Upper lobe of right lung (tissue), 1 donor: ENCODE data around the gene OR10A2. TPM values are rescaled to one million over a fixed set of nuclear protein-coding genes. Genes with fewer than 3 reads are reported as not detected.
"Not testable (repeated sequence)": the region's sequence is repeated elsewhere in the genome, so short reads cannot be mapped to it uniquely, and the experiment has no call there.

Experiments
- ATAC-seq: fragments of 200-7000 bp; cut with Tn5 transposase; one replicate; pipeline ENCODE4 v1.9.1; 2020; ENCODE audit warnings: mild to moderate bottlenecking, moderate library complexity
- DNase-seq: peaks from one replicate; pipeline ENCODE4 v3.0.0-alpha.2; 2020
- H3K27ac ChIP-seq: fragments of 200-600 bp; one replicate; pipeline ENCODE4 v1.8.0; 2022
- H3K27me3 ChIP-seq: fragments of 200-600 bp; one replicate; pipeline ENCODE4 v1.8.0; 2022; ENCODE audit warnings: mild to moderate bottlenecking
- H3K36me3 ChIP-seq: fragments of 200-600 bp; one replicate; pipeline ENCODE4 v1.8.0; 2022
- H3K4me1 ChIP-seq: fragments of 200-600 bp; one replicate; pipeline ENCODE4 v1.8.0; 2022
- H3K4me3 ChIP-seq: fragments of 200-600 bp; one replicate; pipeline ENCODE4 v1.8.0; 2022; ENCODE audit warnings: mild to moderate bottlenecking
- H3K9me3 ChIP-seq: fragments of 200-600 bp; one replicate; pipeline ENCODE4 v1.8.0; 2022
- CTCF ChIP-seq: fragments of 200-600 bp; IDR thresholded peaks from one replicate; pipeline ENCODE4 v1.8.0; 2022; ENCODE audit warnings: antibody characterized with exemption
- intact Hi-C: fragments of 100-400 bp; cut with DNase I; formaldehyde crosslinking; loops from one replicate; pipeline ENCODE4 v1.11.0; 2022
- total RNA-seq: library from RNA; stranded (reverse); fragmentation: NEBNext Ultra II Directional; extraction: Animal tissue kit (Norgen Biotek cat#: 25700); gene quantifications from one replicate; pipeline ENCODE4 v1.2.1, GENCODE V29; 2021
- donor health status: DM: no; HTN: yes; CAD: no; lungs with severe emphysema.

Gene OR10A2
- total RNA-seq, 1 donor from 2014 or later, result not detected

- TF ChIP-seq CTCF, result no peak
- H3K4me1 ChIP-seq, result no peaks in the 10 kb centered on the region
- no peak overlapping the region for H3K4me3 ChIP-seq
- no peak for DNase-seq
- no peaks in the 10 kb centered on the region for H3K9me3 ChIP-seq
- H3K27ac ChIP-seq, result no peak overlapping the region
- H3K27me3 ChIP-seq, result no peaks in the 10 kb centered on the region
- no peak for ATAC-seq
- H3K36me3 ChIP-seq, result no peaks in the 10 kb centered on the region
- intact Hi-C loops, result no loop called here
These were observed 1.6 kb downstream of the OR10A2 start for GRCh38 chr11:6864438-6864837.

- intact Hi-C loops, result no loop called here
- ATAC-seq (no peak), DNase-seq (no peak)
- no peaks in the 10 kb centered on the region for H3K27me3 ChIP-seq
- no peaks in the 10 kb centered on the region for H3K9me3 ChIP-seq
- H3K4me3 ChIP-seq, result no peak overlapping the region
- no peaks in the 10 kb centered on the region for H3K36me3 ChIP-seq
- H3K27ac ChIP-seq, result no peak overlapping the region
- no peak for TF ChIP-seq CTCF
- H3K4me1 ChIP-seq, result no peaks in the 10 kb centered on the region
These were observed 8.4 kb downstream of the OR10A2 start for GRCh38 chr11:6871278-6871677.

DNA sequence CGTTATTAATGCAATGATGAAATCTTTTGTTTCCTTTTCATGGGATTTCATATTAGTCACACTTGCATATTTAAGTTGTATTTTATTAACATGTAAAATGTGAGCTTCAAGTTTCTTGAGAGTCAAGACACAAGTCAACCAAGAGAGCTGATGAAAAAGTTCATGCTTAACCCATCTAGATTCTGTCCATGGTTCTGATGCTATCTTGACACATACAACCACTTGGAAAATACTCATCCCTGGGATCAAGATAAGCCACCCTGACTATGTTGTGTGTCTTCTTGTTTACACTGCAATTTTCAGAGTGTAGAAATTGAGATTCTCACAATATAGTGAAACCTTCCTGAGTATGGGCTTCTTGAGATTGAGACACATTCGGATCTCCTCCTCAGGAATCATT lies 12.9 kb downstream of the OR10A2 start:
- no peaks in the 10 kb centered on the region for H3K27me3 ChIP-seq
- no peaks in the 10 kb centered on the region for H3K4me1 ChIP-seq
- DNase-seq, result no peak
- H3K9me3 ChIP-seq, result no peaks in the 10 kb centered on the region
- H3K27ac ChIP-seq, result no peak overlapping the region
- H3K36me3 ChIP-seq, result no peaks in the 10 kb centered on the region
- no peak for ATAC-seq
- no peak for TF ChIP-seq CTCF
- intact Hi-C loops, result no loop called here
- H3K4me3 ChIP-seq, result no peak overlapping the region

- TF ChIP-seq CTCF, result no peak
- no peaks in the 10 kb centered on the region for H3K36me3 ChIP-seq
- no peak within 1 kb of the TSS for H3K27ac ChIP-seq
- no peaks in the 10 kb centered on the region for H3K27me3 ChIP-seq
- intact Hi-C loops, result no loop called here
- H3K4me3 ChIP-seq, result no peak within 1 kb of the TSS
- H3K4me1 ChIP-seq, result no peaks in the 10 kb centered on the region
- no peak for DNase-seq
- no peak for ATAC-seq
- H3K9me3 ChIP-seq, result no peaks in the 10 kb centered on the region
These were observed 13.5 kb downstream of the OR10A2 start, which contains the start of gene OR10A4 for GRCh38 chr11:6876325-6876724. OR10A4 (plus strand) TSS chr11:6876625; CDS start chr11:6876648, 23 bp downstream.

- Histone ChIP-seq H3K27ac (no peak overlapping the region), H3K36me3 (no peaks in the 10 kb centered on the region), H3K4me3 (no peak overlapping the region), H3K27me3 (no peaks in the 10 kb centered on the region), H3K9me3 (no peaks in the 10 kb centered on the region), H3K4me1 (no peaks in the 10 kb centered on the region)
- TF ChIP-seq CTCF, result no peak
- no peak for ATAC-seq
- no peak for DNase-seq
- intact Hi-C loops, result no loop called here
These were observed 14.1 kb downstream of the OR10A2 start for GRCh38 chr11:6876914-6877313.

- ATAC-seq, result no peak
These were observed 19.9 kb downstream of the OR10A2 start for GRCh38 chr11:6882751-6883150.

DNA sequence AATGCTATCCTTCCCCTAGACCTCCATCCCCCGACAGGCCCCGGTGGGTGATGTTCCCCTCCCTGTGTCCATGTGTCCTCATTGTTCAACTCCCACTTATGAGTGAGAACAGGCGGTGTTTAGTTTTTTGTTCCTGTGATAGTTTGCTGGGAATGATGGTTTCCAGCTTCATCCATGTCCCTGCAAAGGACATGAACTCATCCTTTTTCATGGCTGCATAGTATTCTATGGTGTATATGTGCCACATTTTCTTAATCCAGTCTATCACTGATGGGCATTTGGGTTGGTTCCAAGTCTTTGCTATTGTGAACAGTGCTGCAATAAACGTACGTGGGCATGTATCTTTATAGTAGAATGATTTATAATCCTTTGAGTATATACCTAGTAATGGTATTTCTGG lies 24.9 kb downstream of the OR10A2 start:
- H3K4me3 ChIP-seq, intact Hi-C loops, H3K27ac ChIP-seq, H3K36me3 ChIP-seq, H3K9me3 ChIP-seq, H3K4me1 ChIP-seq, H3K27me3 ChIP-seq, DNase-seq, ATAC-seq: not testable (repeated sequence)

More at GRCh38 chr11:6882751-6883150, 19.9 kb downstream of the OR10A2 start:
- intact Hi-C loops, result no loop called here
- Histone ChIP-seq H3K9me3 (no peaks in the 10 kb centered on the region), H3K27ac (no peak overlapping the region), H3K4me3 (no peak overlapping the region), H3K4me1 (no peaks in the 10 kb centered on the region), H3K27me3 (no peaks in the 10 kb centered on the region), H3K36me3 (no peaks in the 10 kb centered on the region)
- no peak for DNase-seq
- no peak for TF ChIP-seq CTCF
